Thyroid gland (tissue), 4 donors: ENCODE measurements around the gene SEC24D.

Experiments
- CTCF ChIP-seq, 6 experiments: fragments of 200-600 bp in 3 of 6; fragments of 450-650 bp in 3 of 6; sonication (generic) in 3 of 6; IDR thresholded peaks; one replicate each; pipeline ENCODE4 v1.5.1; 2016 to 2019; ENCODE audit warnings: antibody characterized with exemption in 6 of 6, mild to moderate bottlenecking in 2 of 6, inconsistent platforms in 1 of 6, moderate library complexity in 1 of 6
- POLR2A ChIP-seq, 2 donors: fragments of 450-650 bp; IDR thresholded peaks; one replicate each; pipeline ENCODE4 v1.6.1; 2017; ENCODE audit warnings: antibody characterized with exemption in 2 of 2, mild to moderate bottlenecking in 2 of 2, moderate library complexity in 1 of 2

GRCh38 chr4:118776157-118776954, 59.6 kb downstream of the SEC24D start:
- no peak for TF ChIP-seq CTCF (IDR thresholded peaks at IDR 0.05)
- TF ChIP-seq POLR2A (IDR thresholded peaks at IDR 0.05), result no peak
